Measurements from ENCODE around the gene SNX6. TPM values are rescaled to one million over a fixed set of nuclear protein-coding genes. Genes with fewer than 3 reads are reported as not detected.
A peak's percentile ranks its signal among the peaks of the same experiment; 100 is the strongest.
"Not testable (repeated sequence)": the region's sequence is repeated elsewhere in the genome, so short reads cannot be mapped to it uniquely, and the experiment has no call there.

The SNX6 gene
- total and polyA plus RNA-seq, 4 donors, result 63.0 to 119 (median 93.8) TPM

DNA sequence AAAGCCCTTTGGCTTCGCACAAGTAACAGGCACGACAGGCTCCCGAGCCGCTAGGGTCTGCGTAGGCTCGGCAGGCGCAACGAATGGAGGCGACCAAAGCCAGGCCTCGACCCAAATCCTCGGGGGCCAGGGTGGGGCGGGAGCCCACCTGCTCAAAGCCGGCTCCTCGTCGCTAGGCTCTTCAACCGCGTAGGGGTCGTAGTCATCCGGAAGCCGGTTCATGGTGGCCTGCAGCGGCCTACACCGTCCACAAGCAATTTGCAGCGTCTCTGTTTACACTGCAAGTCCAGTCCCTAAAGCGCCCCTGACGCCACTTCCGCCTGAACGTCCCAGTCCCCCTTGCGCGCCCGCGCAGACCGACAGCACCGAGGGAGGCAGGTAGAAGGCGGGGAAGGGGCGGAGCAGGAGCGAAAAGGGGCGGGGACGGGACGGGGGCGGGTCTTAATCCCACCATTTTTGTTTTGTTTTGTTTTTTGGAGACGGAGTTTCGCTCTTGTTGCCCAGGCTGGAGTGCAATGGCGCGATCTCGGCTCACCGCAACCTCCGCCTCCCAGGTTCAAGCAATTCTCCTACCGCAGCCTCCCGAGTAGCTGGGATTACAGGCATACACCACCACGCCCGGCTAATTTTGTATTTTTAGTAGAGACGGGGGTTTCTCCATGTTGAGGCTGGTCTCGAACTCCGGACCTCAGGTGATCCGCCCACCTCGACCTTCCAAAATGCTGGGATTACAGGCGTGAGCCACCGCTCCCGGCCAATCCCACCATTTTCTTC is 90.4 kb downstream of the SNX6 start, which contains the start of gene EAPP:
EAPP (minus strand) TSS at position 295 of the 774 bp plus-strand sequence; CDS start at position 222, 73 bp downstream.
- Histone ChIP-seq H3K9me3 (ENCODE audit: control insufficient read depth, insufficient read depth, low read length) (no peaks in the 10 kb centered on the region), H3K27me3 (ENCODE audit: control insufficient read depth, insufficient read depth, low read length) (no peaks in the 10 kb centered on the region), H3K4me3 (ENCODE audit: low read depth, low read length) (peak within 1 kb of the TSS; percentile 99), H3K27ac (ENCODE audit: low read depth, low read length) (peak within 1 kb of the TSS; percentile 98), H3K4me1 (ENCODE audit: control insufficient read depth, insufficient read depth, low read length) (peaks cover 11% of the 10 kb centered on the region), H3K36me3 (ENCODE audit: control insufficient read depth, insufficient read depth, low read length) (peaks cover 12% of the 10 kb centered on the region)
- 3% methylated on average over 43 of the region's 59 CpGs for WGBS (ENCODE audit: insufficient coverage)
- peak; percentile 86 to 99 (median 92) for DNase-seq (ENCODE audit: low read depth in 4 of 6, low spot score in 6 of 6)

DNA sequence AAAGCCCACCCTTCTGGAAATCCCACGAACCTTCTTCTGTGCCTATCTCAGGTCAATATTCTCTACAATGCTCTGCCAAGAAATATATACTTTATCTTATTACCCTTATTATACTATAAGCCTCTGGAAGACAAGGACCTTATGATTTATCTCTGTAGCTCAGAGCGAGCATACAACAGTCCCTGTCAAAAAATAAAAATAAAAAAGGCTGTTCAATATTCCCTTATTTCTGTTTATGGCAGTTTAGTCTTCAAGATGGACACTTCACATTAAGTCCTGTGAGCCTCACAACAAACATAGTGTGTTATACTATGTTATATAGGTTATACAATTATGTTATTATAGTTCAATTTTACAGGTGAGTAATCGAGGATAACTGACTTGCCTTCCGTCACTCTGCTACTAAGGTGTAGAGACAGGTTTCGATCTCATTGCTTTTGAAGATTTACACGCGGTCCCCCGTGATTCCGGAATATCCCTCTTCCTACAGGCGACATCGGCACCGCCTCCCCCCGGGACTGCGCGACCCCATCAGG is 91.0 kb downstream of the SNX6 start:
- peak overlapping the region; percentile 99 for H3K4me3 ChIP-seq (ENCODE audit: low read depth, low read length)
- WGBS (ENCODE audit: insufficient coverage), result 0% methylated on average over 10 of the region's 15 CpGs
- DNase-seq (ENCODE audit: low read depth in 4 of 6, low spot score in 6 of 6), result no peak
- H3K27me3 ChIP-seq (ENCODE audit: control insufficient read depth, insufficient read depth, low read length), result no peaks in the 10 kb centered on the region
- H3K4me1 ChIP-seq (ENCODE audit: control insufficient read depth, insufficient read depth, low read length), result peaks cover 11% of the 10 kb centered on the region
- peak overlapping the region; percentile 98 for H3K27ac ChIP-seq (ENCODE audit: low read depth, low read length)
- no peaks in the 10 kb centered on the region for H3K9me3 ChIP-seq (ENCODE audit: control insufficient read depth, insufficient read depth, low read length)
- peaks cover 16% of the 10 kb centered on the region for H3K36me3 ChIP-seq (ENCODE audit: control insufficient read depth, insufficient read depth, low read length)

DNA sequence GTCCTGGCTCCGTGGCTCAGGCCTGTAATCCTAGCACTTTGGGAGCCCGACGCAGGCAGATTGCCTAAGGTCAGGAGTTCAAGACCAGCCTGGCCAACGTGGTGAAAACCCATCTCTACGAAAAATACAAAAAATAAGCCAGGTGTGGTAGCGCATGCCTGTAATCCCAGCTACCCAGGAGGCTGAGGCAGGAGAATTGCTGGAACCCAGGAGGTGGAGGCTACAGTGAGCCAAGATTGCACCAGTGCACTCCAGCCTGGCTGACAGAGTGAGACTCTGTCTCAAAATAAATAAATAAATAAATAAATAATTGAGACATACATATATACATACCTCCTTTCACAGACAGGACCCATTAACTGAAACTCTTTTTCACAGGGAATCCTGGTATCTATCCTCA is 91.9 kb downstream of the SNX6 start:
- H3K4me1 ChIP-seq (ENCODE audit: control insufficient read depth, insufficient read depth, low read length), result peaks cover 11% of the 10 kb centered on the region
- H3K36me3 ChIP-seq (ENCODE audit: control insufficient read depth, insufficient read depth, low read length), result peaks cover 18% of the 10 kb centered on the region
- not testable (repeated sequence) for H3K27me3 ChIP-seq (ENCODE audit: control insufficient read depth, insufficient read depth, low read length); H3K27ac ChIP-seq (ENCODE audit: low read depth, low read length); DNase-seq (ENCODE audit: low read depth in 4 of 6, low spot score in 6 of 6); H3K9me3 ChIP-seq (ENCODE audit: control insufficient read depth, insufficient read depth, low read length)
- 92% methylated on average over 6 of the region's 6 CpGs for whole genome bisulfite sequencing (ENCODE audit: insufficient coverage)
- H3K4me3 ChIP-seq (ENCODE audit: low read depth, low read length), result peak overlapping the region; percentile 99

DNA sequence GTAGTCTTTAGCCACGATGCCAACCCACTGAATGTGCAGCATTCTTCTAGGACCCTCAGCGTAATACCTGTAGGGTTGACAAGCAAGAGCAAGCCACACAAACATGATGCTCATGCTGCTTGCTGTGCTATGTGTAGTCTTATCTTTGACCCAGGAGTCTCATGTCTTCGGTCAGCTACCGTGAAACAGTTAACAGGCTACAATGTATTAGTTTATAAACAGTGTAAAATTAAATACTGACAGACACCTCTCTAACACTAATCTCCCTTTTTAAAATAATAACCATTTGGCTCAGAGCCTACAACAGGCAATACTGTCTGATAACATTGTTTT is 92.3 kb downstream of the SNX6 start:
- Histone ChIP-seq H3K4me1 (ENCODE audit: control insufficient read depth, insufficient read depth, low read length) (peaks cover 11% of the 10 kb centered on the region), H3K9me3 (ENCODE audit: control insufficient read depth, insufficient read depth, low read length) (no peaks in the 10 kb centered on the region), H3K27me3 (ENCODE audit: control insufficient read depth, insufficient read depth, low read length) (no peaks in the 10 kb centered on the region), H3K4me3 (ENCODE audit: low read depth, low read length) (no peak overlapping the region), H3K27ac (ENCODE audit: low read depth, low read length) (no peak overlapping the region), H3K36me3 (ENCODE audit: control insufficient read depth, insufficient read depth, low read length) (peaks cover 22% of the 10 kb centered on the region)
- WGBS (ENCODE audit: insufficient coverage), result 82% methylated on average over 2 of the region's 4 CpGs
- no peak for DNase-seq (ENCODE audit: low read depth in 4 of 6, low spot score in 6 of 6)

DNA sequence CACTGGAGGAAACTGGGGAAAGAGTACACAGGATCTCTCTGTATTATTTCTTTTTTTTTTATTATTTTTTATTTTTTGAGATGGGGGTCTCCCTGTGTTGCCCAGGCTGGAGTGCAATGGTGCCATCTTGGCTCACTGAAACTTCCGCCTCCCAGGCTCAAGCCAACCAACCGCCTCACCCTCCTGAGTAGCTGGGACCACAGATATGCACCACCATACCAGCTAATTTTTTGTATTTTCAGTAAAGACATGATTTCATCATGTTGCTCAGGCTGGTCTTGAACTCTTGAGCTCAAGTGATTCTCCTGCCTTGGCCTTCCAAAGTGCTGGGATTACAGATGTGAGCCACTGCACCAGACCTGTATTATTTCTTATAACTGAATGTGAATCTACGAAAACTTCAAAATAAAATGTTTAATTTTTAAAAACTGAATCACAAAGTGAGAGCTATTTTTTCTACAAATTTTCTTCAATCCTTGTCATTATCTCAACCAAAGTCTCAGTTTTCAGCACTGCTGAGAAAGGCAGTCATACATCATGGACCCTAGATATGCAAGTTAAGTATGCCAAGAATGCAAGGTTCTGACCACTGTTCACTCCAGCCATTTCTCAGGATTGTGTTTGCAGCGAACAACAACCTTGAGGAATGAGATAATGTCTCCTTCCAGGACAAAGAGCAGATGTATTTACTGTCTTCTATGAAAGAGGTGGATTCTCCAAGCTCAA is 92.8 kb downstream of the SNX6 start:
- DNase-seq (ENCODE audit: low read depth in 4 of 6, low spot score in 6 of 6), result no peak
- H3K27ac ChIP-seq (ENCODE audit: low read depth, low read length), result no peak overlapping the region

DNA sequence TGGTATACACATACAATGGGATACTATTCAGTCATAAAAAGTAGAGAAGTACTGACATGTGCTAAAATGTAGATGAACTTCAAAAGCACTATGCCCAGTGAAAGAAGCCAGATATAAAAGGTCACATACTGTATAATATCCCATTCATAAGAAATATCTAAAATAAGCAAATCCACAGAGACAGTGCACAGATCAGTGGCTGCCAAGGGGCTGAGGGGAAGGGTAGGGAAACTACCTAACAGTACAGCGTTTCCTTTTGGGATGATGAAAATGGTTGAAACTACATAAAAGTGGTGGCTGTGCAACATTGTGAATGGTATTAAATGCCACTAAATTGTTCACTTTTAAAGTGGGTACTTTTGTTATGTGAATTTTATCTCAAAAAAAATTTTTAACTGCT is 102.4 kb downstream of the SNX6 start:
- H3K4me1 ChIP-seq (ENCODE audit: control insufficient read depth, insufficient read depth, low read length), result no peaks in the 10 kb centered on the region
- no peaks in the 10 kb centered on the region for H3K27me3 ChIP-seq (ENCODE audit: control insufficient read depth, insufficient read depth, low read length)
- no peak overlapping the region for H3K4me3 ChIP-seq (ENCODE audit: low read depth, low read length)
- no peak for DNase-seq (ENCODE audit: low read depth in 4 of 6, low spot score in 6 of 6)
- H3K27ac ChIP-seq (ENCODE audit: low read depth, low read length), result no peak overlapping the region
- no CpG with 5 or more reads among the region's 1 CpG for whole genome bisulfite sequencing (ENCODE audit: insufficient coverage)
- no peaks in the 10 kb centered on the region for H3K9me3 ChIP-seq (ENCODE audit: control insufficient read depth, insufficient read depth, low read length)
- H3K36me3 ChIP-seq (ENCODE audit: control insufficient read depth, insufficient read depth, low read length), result peaks cover 76% of the 10 kb centered on the region

More for the DNA sequence above, 92.8 kb downstream of the SNX6 start:
- no peaks in the 10 kb centered on the region for H3K9me3 ChIP-seq (ENCODE audit: control insufficient read depth, insufficient read depth, low read length)
- peaks cover 11% of the 10 kb centered on the region for H3K4me1 ChIP-seq (ENCODE audit: control insufficient read depth, insufficient read depth, low read length)
- H3K4me3 ChIP-seq (ENCODE audit: low read depth, low read length), result no peak overlapping the region
- no peaks in the 10 kb centered on the region for H3K27me3 ChIP-seq (ENCODE audit: control insufficient read depth, insufficient read depth, low read length)
- peaks cover 27% of the 10 kb centered on the region for H3K36me3 ChIP-seq (ENCODE audit: control insufficient read depth, insufficient read depth, low read length)
- WGBS (ENCODE audit: insufficient coverage), result no CpG with 5 or more reads among the region's 4 CpGs

DNA sequence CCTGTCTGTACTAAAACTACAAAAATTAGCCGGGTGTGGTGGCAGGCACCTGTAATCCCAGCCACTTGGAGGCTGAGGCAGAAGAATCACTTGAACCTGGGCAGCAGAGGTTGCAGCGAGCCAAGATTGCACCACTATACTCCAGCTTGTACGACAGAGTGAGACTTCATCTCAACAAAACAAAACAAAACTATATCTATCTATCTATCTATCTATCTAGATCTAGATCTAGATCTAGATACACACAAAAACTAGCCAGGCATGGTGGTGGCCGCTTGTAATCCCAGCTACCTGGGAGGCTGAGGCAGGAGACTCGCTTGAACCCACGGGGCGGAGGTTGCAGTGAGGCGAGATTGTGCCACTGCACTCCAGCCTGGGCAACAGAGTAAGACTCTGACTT is 105.7 kb downstream of the SNX6 start:
- not testable (repeated sequence) for H3K27me3 ChIP-seq (ENCODE audit: control insufficient read depth, insufficient read depth, low read length); H3K27ac ChIP-seq (ENCODE audit: low read depth, low read length); H3K9me3 ChIP-seq (ENCODE audit: control insufficient read depth, insufficient read depth, low read length); DNase-seq (ENCODE audit: low read depth in 4 of 6, low spot score in 6 of 6); H3K4me1 ChIP-seq (ENCODE audit: control insufficient read depth, insufficient read depth, low read length); H3K4me3 ChIP-seq (ENCODE audit: low read depth, low read length)
- peaks cover 80% of the 10 kb centered on the region for H3K36me3 ChIP-seq (ENCODE audit: control insufficient read depth, insufficient read depth, low read length)
- WGBS (ENCODE audit: insufficient coverage), result 100% methylated on average over 5 of the region's 8 CpGs

DNA sequence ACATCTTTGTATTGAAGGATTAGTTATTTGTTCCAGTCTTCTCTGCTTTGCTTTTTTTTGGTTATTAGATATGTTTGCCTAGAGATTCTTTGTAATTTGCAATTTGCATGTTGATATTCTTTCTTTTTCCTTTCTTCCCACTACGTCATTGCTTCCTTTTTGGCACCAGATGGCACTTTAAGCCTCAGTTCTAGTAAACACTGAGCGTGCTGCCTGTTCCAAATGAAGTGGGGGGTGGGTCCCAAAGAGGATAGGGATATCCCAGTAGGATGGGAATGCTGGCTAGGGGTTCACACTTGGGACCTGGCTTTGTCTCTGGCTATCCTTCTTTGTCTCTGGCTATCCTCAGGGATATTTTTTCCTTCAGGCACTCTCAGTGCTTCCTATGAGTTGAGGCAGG is 107.5 kb downstream of the SNX6 start:
- Histone ChIP-seq H3K27ac (ENCODE audit: low read depth, low read length) (no peak overlapping the region), H3K4me3 (ENCODE audit: low read depth, low read length) (no peak overlapping the region), H3K27me3 (ENCODE audit: control insufficient read depth, insufficient read depth, low read length) (no peaks in the 10 kb centered on the region), H3K9me3 (ENCODE audit: control insufficient read depth, insufficient read depth, low read length) (no peaks in the 10 kb centered on the region), H3K4me1 (ENCODE audit: control insufficient read depth, insufficient read depth, low read length) (no peaks in the 10 kb centered on the region), H3K36me3 (ENCODE audit: control insufficient read depth, insufficient read depth, low read length) (peaks cover 78% of the 10 kb centered on the region)
- DNase-seq (ENCODE audit: low read depth in 4 of 6, low spot score in 6 of 6), result no peak
- WGBS (ENCODE audit: insufficient coverage), result no CpG with 5 or more reads among the region's 2 CpGs

DNA sequence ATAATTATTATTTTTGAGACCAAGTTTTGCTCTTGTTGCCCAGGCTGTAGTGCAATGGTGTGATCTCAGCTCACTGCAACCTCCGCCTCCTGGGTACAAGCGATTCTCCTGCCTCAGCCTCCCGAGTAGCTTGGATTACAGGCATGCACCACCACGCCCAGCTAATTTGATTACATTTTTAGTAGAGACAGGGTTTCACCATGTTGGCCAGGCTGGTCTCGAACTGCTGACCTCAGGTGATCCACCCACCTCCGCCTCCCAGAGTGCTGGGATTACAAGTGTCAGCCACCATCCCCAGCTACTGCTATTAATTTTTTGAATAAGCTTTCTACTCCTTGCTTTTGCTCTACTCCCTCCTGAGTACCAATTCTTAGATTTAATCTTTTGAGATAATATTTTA is 108.9 kb downstream of the SNX6 start:
- not testable (repeated sequence) for DNase-seq (ENCODE audit: low read depth in 4 of 6, low spot score in 6 of 6); H3K27ac ChIP-seq (ENCODE audit: low read depth, low read length); H3K9me3 ChIP-seq (ENCODE audit: control insufficient read depth, insufficient read depth, low read length); H3K4me1 ChIP-seq (ENCODE audit: control insufficient read depth, insufficient read depth, low read length); H3K4me3 ChIP-seq (ENCODE audit: low read depth, low read length); H3K27me3 ChIP-seq (ENCODE audit: control insufficient read depth, insufficient read depth, low read length)
- WGBS (ENCODE audit: insufficient coverage), result 96% methylated on average over 4 of the region's 6 CpGs
- H3K36me3 ChIP-seq (ENCODE audit: control insufficient read depth, insufficient read depth, low read length), result peaks cover 65% of the 10 kb centered on the region

All from spinal cord (tissue), 10 donors.